ENCODE measurements around the gene GPR137. TPM values are rescaled to one million over a fixed set of nuclear protein-coding genes. Genes with fewer than 3 reads are reported as not detected.

Gene GPR137
- total RNA-seq, 2 experiments from 2014 or later: 54.1 to 56.1 TPM

GRCh38 chr11:64290352-64291261 lies 5.0 kb downstream of the GPR137 start:
- POLR2A ChIA-PET: interaction anchor here (1.2 kb wide), 1 partner anchor 84 kb away, joined by 3 read pairs; the partner anchor contains the start of gene FERMT3
- CTCF ChIA-PET: interaction anchor here (1.3 to 4.6 kb wide), 4 partner anchors 10 to 40 kb away, joined by 4 to 26 read pairs (median 8); partner anchors contain the start of genes CATSPERZ and PLCB3

GRCh38 chr11:64291262-64291751 lies 5.7 kb downstream of the GPR137 start, which contains the start of gene KCNK4:
Gene KCNK4, plus strand, starts transcription at chr11:64291302. Its CDS starts 1,717 bp downstream, at chr11:64293019.
- ChIA-PET CTCF (interaction anchor here (2.3 to 4.6 kb wide), 2 partner anchors 10 to 13 kb away, joined by 8 to 26 read pairs; no protein-coding TSS in a partner anchor), POLR2A (no interaction called here)

GRCh38 chr11:64291752-64292459 lies 6.3 kb downstream of the GPR137 start:
- ChIA-PET CTCF (interaction anchor here (0.6 to 4.6 kb wide), 4 partner anchors 9 to 318 kb away, joined by 3 to 26 read pairs (median 6); no protein-coding TSS in a partner anchor), POLR2A (no interaction called here)

DNA sequence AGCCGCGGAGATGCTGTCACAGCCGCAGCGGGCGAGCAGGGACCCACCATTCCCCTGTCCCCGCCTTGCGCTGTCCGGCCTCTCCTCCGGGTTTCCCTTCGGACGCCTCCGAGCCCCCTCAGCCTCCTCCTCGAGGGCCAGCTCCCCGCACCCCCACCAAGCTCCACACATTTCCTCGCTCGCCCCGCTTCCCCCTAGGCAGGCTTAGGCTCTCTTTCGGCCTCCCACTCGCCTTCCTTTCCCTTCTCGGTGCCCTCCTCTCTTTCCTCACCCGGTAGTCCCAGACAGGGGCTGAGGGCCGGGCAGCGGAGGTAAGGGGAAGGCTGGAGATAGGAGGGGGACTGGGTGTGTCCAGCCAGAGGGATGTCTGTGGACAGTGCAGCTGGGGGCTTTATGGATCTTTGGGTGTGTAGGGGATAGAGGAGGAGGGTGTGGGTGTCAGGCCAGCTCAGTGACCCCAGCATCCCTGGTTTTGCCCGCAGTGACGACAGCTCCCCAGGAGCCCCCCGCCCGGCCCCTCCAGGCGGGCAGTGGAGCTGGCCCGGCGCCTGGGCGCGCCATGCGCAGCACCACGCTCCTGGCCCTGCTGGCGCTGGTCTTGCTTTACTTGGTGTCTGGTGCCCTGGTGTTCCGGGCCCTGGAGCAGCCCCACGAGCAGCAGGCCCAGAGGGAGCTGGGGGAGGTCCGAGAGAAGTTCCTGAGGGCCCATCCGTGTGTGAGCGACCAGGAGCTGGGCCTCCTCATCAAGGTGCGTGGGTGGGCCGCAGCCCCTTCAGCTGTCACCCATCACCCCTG lies 7.0 kb downstream of the GPR137 start:
- ChIA-PET POLR2A (interaction anchor here (0.5 kb wide), 1 partner anchor 107 kb away, joined by 4 read pairs; the partner anchor contains the start of gene STIP1), CTCF (interaction anchor here (0.6 to 4.6 kb wide), 6 partner anchors 9 to 319 kb away, joined by 3 to 26 read pairs (median 3); no protein-coding TSS in a partner anchor)

- POLR2A ChIA-PET: no interaction called here
Measured at GRCh38 chr11:64294774-64295173, 9.1 kb downstream of the GPR137 start.

GRCh38 chr11:64295760-64296159 lies 10.1 kb downstream of the GPR137 start:
- CTCF ChIA-PET: interaction anchor here (0.6 kb wide), 1 partner anchor 8 kb away, joined by 3 read pairs; no protein-coding TSS in a partner anchor
- POLR2A ChIA-PET: no interaction called here

More at GRCh38 chr11:64294774-64295173, 9.1 kb downstream of the GPR137 start:
- CTCF ChIA-PET: no interaction called here

- POLR2A ChIA-PET: interaction anchor here (1.2 kb wide), 1 partner anchor 25 kb away, joined by 3 read pairs; no protein-coding TSS in a partner anchor
- CTCF ChIA-PET: interaction anchor here (0.6 kb wide), 1 partner anchor 1022 kb away, joined by 3 read pairs; no protein-coding TSS in a partner anchor
Measured at GRCh38 chr11:64296236-64296635, 10.6 kb downstream of the GPR137 start.

DNA sequence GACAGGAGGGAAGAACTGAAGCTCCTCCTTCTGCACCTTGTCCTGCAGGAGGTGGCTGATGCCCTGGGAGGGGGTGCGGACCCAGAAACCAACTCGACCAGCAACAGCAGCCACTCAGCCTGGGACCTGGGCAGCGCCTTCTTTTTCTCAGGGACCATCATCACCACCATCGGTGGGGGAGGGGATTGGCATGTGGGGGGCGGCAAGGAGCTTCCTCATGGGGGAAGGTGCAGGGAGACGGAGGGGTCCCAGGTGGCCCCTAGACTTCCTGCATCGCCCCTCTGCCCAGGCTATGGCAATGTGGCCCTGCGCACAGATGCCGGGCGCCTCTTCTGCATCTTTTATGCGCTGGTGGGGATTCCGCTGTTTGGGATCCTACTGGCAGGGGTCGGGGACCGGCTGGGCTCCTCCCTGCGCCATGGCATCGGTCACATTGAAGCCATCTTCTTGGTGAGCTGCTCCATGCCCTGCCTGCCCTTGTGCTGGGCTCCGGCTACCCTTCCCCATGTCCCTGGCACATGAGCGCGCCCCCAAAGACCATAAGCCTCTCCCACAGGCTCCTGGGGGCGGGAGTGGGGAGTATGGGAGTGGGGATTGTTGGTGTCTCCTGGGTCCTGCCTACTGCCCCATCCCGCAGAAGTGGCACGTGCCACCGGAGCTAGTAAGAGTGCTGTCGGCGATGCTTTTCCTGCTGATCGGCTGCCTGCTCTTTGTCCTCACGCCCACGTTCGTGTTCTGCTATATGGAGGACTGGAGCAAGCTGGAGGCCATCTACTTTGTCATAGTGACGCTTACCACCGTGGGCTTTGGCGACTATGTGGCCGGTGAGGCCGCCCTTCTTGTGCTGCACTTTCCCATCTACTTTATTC lies 11.4 kb downstream of the GPR137 start:
- ChIA-PET CTCF (interaction anchor here (0.6 to 1.0 kb wide), 2 partner anchors 16 to 1021 kb away, joined by 3 read pairs; no protein-coding TSS in a partner anchor), POLR2A (interaction anchor here (1.2 kb wide), 1 partner anchor 26 kb away, joined by 3 read pairs; no protein-coding TSS in a partner anchor)

- ChIA-PET POLR2A (no interaction called here), CTCF (interaction anchor here (1.0 kb wide), 1 partner anchor 15 kb away, joined by 3 read pairs; no protein-coding TSS in a partner anchor)
Measured at GRCh38 chr11:64297699-64298358, 12.2 kb downstream of the GPR137 start.

DNA sequence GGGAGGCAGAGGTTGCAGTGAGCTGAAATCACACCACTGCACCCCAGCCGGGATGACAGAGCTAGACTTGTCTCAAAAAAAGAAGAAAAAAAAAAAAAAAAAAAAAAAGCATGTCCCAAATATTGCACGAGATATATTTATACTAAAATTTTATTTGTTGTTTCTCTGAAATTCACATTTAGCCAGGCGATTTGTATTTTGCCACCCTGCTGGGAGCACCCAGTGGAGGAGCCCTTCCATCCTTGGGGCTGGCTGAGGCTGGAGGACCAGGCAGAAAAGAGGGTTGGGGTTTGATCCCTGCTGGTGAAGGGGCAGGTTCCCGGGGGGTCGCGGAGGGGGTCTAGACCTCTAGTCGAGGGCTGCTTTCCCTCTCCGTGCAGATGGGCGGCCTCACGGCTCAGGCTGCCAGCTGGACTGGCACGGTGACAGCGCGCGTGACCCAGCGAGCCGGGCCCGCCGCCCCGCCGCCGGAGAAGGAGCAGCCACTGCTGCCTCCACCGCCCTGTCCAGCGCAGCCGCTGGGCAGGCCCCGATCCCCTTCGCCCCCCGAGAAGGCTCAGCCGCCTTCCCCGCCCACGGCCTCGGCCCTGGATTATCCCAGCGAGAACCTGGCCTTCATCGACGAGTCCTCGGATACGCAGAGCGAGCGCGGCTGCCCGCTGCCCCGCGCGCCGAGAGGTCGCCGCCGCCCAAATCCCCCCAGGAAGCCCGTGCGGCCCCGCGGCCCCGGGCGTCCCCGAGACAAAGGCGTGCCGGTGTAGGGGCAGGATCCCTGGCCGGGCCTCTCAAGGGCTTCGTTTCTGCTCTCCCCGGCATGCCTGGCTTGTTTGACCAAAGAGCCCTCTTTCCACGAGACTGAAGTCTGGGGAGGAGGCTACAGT lies 13.6 kb downstream of the GPR137 start:
- POLR2A ChIA-PET: no interaction called here
- CTCF ChIA-PET: interaction anchor here (0.6 kb wide), 1 partner anchor 31 kb away, joined by 3 read pairs; no protein-coding TSS in a partner anchor

- CTCF ChIA-PET: interaction anchor here (0.8 to 6.3 kb wide), 20 partner anchors 10 to 300 kb away, joined by 3 to 61 read pairs (median 5); partner anchors contain the start of genes BAD, GPR137, PLCB3 and PPP1R14B
- POLR2A ChIA-PET: interaction anchor here (1.2 kb wide), 1 partner anchor 15 kb away, joined by 4 read pairs; the partner anchor contains the start of gene BAD
Measured at GRCh38 chr11:64299847-64300648, 14.4 kb downstream of the GPR137 start, which contains the start of gene CATSPERZ. Gene CATSPERZ, plus strand, starts transcription at chr11:64300358. Its CDS starts 53 bp downstream, at chr11:64300411.

- ChIA-PET CTCF (interaction anchor here (0.5 to 6.3 kb wide), 23 partner anchors 8 to 142 kb away, joined by 3 to 61 read pairs (median 5); partner anchors contain the start of genes BAD, CCDC88B, DNAJC4 and FERMT3), POLR2A (interaction anchor here (0.5 to 2.3 kb wide), 9 partner anchors 14 to 96 kb away, joined by 3 to 16 read pairs (median 4); partner anchors contain the start of genes CCDC88B, FERMT3, FKBP2 and GPR137)
Measured at GRCh38 chr11:64303109-64304031, 17.7 kb downstream of the GPR137 start.

GRCh38 chr11:64304032-64304315 lies 18.3 kb downstream of the GPR137 start:
- ChIA-PET POLR2A (interaction anchor here (0.7 to 2.3 kb wide), 10 partner anchors 13 to 119 kb away, joined by 3 to 16 read pairs (median 4); partner anchors contain the start of genes BAD, FERMT3, GPR137 and PPP1R14B), CTCF (interaction anchor here (0.7 to 6.3 kb wide), 21 partner anchors 12 to 142 kb away, joined by 3 to 61 read pairs (median 5); partner anchors contain the start of genes BAD, CCDC88B, DNAJC4 and FERMT3)
